HCT116 (cell line): ENCODE data around the gene HNF1B. TPM values are rescaled to one million over a fixed set of nuclear protein-coding genes. Genes with fewer than 3 reads are reported as not detected.
A peak's percentile ranks its signal among the peaks of the same experiment; 100 is the strongest.

Experiments
- ATAC-seq: fragments of 200-7000 bp; cut with Tn5 transposase; 2 replicates; pipeline ENCODE4 v1.9.1; 2020; ENCODE audit warnings: mild to moderate bottlenecking, moderate library complexity
- BruUV-seq: library from RNA; stranded (reverse); fragments of 400-500 nt; replicated peaks from 2 replicates; lab custom pipeline; 2021; lab: Mats Ljungman, UMichigan
- CTCF ChIA-PET: fragments of 300-600 bp; sonication (Branson Sonifier 250); formaldehyde crosslinking; loops from one replicate; lab custom pipeline; 2021; ENCODE audit warnings: antibody characterized with exemption; lab: Charles Lee
- POLR2A ChIA-PET: fragments of 300-600, 350-600 bp; sonication (Branson Sonifier 250); formaldehyde crosslinking; loops from one replicate; lab custom pipeline; 2021; ENCODE audit warnings: antibody characterized with exemption; lab: Charles Lee
- RAD21 ChIA-PET, 2 experiments: fragments of 300-600 bp; sonication (Branson Sonifier 250); formaldehyde crosslinking; loops; one replicate each; lab custom pipeline; 2023; ENCODE audit warnings: low total read pairs in 2 of 2; ENCODE audit not compliant: uncharacterized antibody in 2 of 2, unreplicated experiment in 2 of 2, low non-redundant PET in 1 of 2; lab: Charles Lee
- DNase-seq: peaks from one replicate; pipeline ENCODE4 v3.0.0-alpha.2; 2010; ENCODE audit warnings: low read depth, low spot score
- H2AFZ ChIP-seq: fragments of 200-600 bp; shearing (Covaris generic), sonication (generic); 2 replicates; pipeline ENCODE4 v1.6.1; 2017; ENCODE audit warnings: low read depth, mixed run types, mixed read lengths, antibody characterized with exemption, low read length; ENCODE audit not compliant: poor library complexity, severe bottlenecking
- H3K27ac ChIP-seq: 2 replicates; pipeline ENCODE4 v1.5.1; 2012; ENCODE audit warnings: low read depth, low read length
- H3K27me3 ChIP-seq: fragments of 200-600 bp; sonication (generic); 2 replicates; pipeline ENCODE4 v1.6.1; 2016; ENCODE audit warnings: mixed run types, low read length, mixed read lengths; ENCODE audit not compliant: insufficient read depth
- H3K36me3 ChIP-seq, 2 experiments: fragments of 200-500 bp in 1 of 2; fragments of 200-600 bp in 1 of 2; sonication (Bioruptor generic) in 1 of 2; sonication (generic) in 1 of 2; 2 replicates each; pipeline versions ENCODE4 v1.5.1 to v1.6.1; 2014 to 2016; ENCODE audit warnings: low read length in 2 of 2, inconsistent platforms in 1 of 2, mixed read lengths in 1 of 2, mixed run types in 1 of 2; ENCODE audit not compliant: insufficient read depth in 2 of 2, control insufficient read depth in 1 of 2
- H3K4me1 ChIP-seq, 2 experiments: fragments of 200-600 bp in 1 of 2; sonication (generic) in 1 of 2; 2 replicates each; pipeline versions ENCODE4 v1.5.1 to v1.6.1; 2012 to 2017; ENCODE audit warnings: low read length in 2 of 2, inconsistent platforms in 1 of 2, mild to moderate bottlenecking in 1 of 2, mixed read lengths in 1 of 2, mixed run types in 1 of 2, moderate library complexity in 1 of 2; ENCODE audit not compliant: insufficient read depth in 2 of 2, control insufficient read depth in 1 of 2
- H3K4me2 ChIP-seq: fragments of 200-600 bp; sonication (generic); 2 replicates; pipeline ENCODE4 v1.6.1; 2017; ENCODE audit warnings: mixed run types, low read length, mixed read lengths
- H3K4me3 ChIP-seq, 2 experiments: fragments of 200-600 bp in 1 of 2; sonication (generic) in 1 of 2; replicated peaks in 1 of 2; 2 replicates each; pipeline ENCODE4 v1.5.1; 2011 to 2016; ENCODE audit warnings: low read length in 2 of 2, control low read depth in 1 of 2, low read depth in 1 of 2, mild to moderate bottlenecking in 1 of 2, mixed read lengths in 1 of 2, mixed run types in 1 of 2
- H3K79me2 ChIP-seq: fragments of 200-600 bp; sonication (generic); 2 replicates; pipeline ENCODE4 v1.6.1; 2017; ENCODE audit warnings: mild to moderate bottlenecking, mixed run types, low read length, moderate library complexity, mixed read lengths; ENCODE audit not compliant: insufficient read depth
- H3K9ac ChIP-seq: fragments of 200-600 bp; sonication (generic); 2 replicates; pipeline ENCODE4 v1.6.1; 2016; ENCODE audit warnings: low read length, mixed read lengths
- H3K9me2 ChIP-seq: fragments of 200-600 bp; sonication (generic), shearing (Covaris generic); 2 replicates; pipeline ENCODE4 v1.6.1; 2017; ENCODE audit warnings: mixed run types, mild to moderate bottlenecking, moderate library complexity; ENCODE audit not compliant: insufficient read depth
- H3K9me3 ChIP-seq, 2 experiments: fragments of 200-500 bp in 1 of 2; fragments of 200-600 bp in 1 of 2; sonication (Bioruptor generic) in 1 of 2; sonication (generic) in 1 of 2; 2 replicates each; pipeline ENCODE4 v1.6.1; 2014 to 2017; ENCODE audit warnings: low read length in 2 of 2, mixed read lengths in 2 of 2, inconsistent platforms in 1 of 2, low read depth in 1 of 2, mild to moderate bottlenecking in 1 of 2, mixed run types in 1 of 2, moderate library complexity in 1 of 2; ENCODE audit not compliant: control insufficient read depth in 1 of 2, insufficient read depth in 1 of 2
- H4K20me1 ChIP-seq: fragments of 200-600 bp; sonication (generic), shearing (Covaris generic); 2 replicates; pipeline ENCODE4 v1.6.1; 2017; ENCODE audit warnings: mixed run types, mild to moderate bottlenecking, moderate library complexity; ENCODE audit not compliant: insufficient read depth
- FOSL1 ChIP-seq: IDR thresholded peaks from 2 replicates; pipeline ENCODE4 v1.6.1; 2012; ENCODE audit warnings: low read depth
- RAD21 ChIP-seq: IDR thresholded peaks from 2 replicates; pipeline ENCODE4 v1.6.1; 2012; ENCODE audit warnings: low read depth, mild to moderate bottlenecking
- TCF7L2 ChIP-seq: IDR thresholded peaks from 2 replicates; pipeline ENCODE4 v1.7.0; 2011; ENCODE audit warnings: borderline replicate concordance, inconsistent platforms; ENCODE audit not compliant: insufficient read depth, insufficient read length; ENCODE audit errors: extremely low read depth
- intact Hi-C: fragments of 100-400 bp; cut with micrococcal nuclease; formaldehyde crosslinking; loops from 2 replicates; pipeline ENCODE4 v1.10.0; 2022
- total RNA-seq: library from RNA; stranded (reverse); gene quantifications from one replicate; pipeline ENCODE4 v1.2.1, GENCODE V29; 2021; ENCODE audit not compliant: unreplicated experiment
- TF ChIP-seq, protein P1 (sequence below), 3 experiments: fragments of 200-600 bp in 1 of 3; sonication (generic) in 1 of 3; IDR thresholded peaks in 2 of 3; conservative IDR thresholded peaks in 1 of 3; 2 replicates each; pipeline ENCODE4 v1.5.1; 2012 to 2017; ENCODE audit warnings: low read depth in 2 of 3, low read length in 2 of 3, antibody characterized with exemption in 1 of 3, borderline replicate concordance in 1 of 3, control low read depth in 1 of 3, mild to moderate bottlenecking in 1 of 3, mixed read lengths in 1 of 3, mixed run types in 1 of 3, moderate library complexity in 1 of 3; ENCODE audit not compliant: insufficient read depth in 1 of 3

The HNF1B gene
- total RNA-seq, 1 experiment from 2014 or later = 3.6 TPM

DNA sequence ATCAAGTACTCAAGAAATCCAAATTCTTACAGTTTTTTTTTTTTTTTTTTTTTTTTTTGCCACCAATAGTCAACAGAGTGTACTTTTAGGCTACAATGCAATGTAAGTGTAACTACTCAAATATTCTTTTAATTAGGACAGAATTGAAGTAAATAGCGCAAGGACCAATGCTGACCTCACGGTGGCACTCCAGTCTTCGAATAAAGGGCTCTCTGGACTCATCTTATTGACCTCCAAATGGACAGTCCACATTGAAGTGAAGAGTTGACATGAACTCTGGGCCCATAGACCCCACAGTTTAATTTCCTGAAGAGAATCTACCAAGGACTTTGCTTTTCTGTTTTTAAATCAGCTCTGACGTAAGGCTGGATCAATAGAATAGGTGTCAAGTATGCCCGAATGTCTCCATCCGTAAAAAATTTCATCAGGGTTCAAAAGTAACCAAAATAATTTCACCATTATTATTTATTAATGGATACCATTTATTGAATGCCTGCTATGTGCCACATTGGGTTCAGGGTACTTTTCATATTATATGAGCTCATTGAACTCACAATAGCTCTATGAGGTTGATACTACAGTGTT lies 94.3 kb downstream of the HNF1B start:
- intact Hi-C loops = loop anchor here (1.0 kb wide), 2 partner anchors 121 to 166 kb away; no protein-coding TSS in a partner anchor
- H3K27me3 ChIP-seq = peaks cover 24% of the 10 kb centered on the region; the same call in 1 of the 2 replicates
- H3K4me2 ChIP-seq = no peak overlapping the region
- no peaks in the 10 kb centered on the region for H3K36me3 ChIP-seq
- H4K20me1 ChIP-seq = no peaks in the 10 kb centered on the region
- no peaks in the 10 kb centered on the region for H3K9me3 ChIP-seq
- H2AFZ ChIP-seq = peak overlapping the region; percentile 40
- peak; percentile 78 for ATAC-seq
- no peaks in the 10 kb centered on the region for H3K9me2 ChIP-seq
- ChIA-PET RAD21 (interaction anchor here (0.7 to 1.4 kb wide), 4 partner anchors 166 to 192 kb away, joined by 3 to 16 read pairs (median 6); no protein-coding TSS in a partner anchor), POLR2A (no interaction called here), CTCF (interaction anchor here (0.7 to 4.7 kb wide), 5 partner anchors 120 to 192 kb away, joined by 3 to 36 read pairs (median 8); no protein-coding TSS in a partner anchor)
- no peak overlapping the region for H3K9ac ChIP-seq
- H3K27ac ChIP-seq = no peak overlapping the region
- BruUV-seq = no TSS peak
- no peaks in the 10 kb centered on the region for H3K79me2 ChIP-seq
- DNase-seq = peak; percentile 41
- H3K4me1 ChIP-seq = no peaks in the 10 kb centered on the region
- H3K4me3 ChIP-seq = no peak overlapping the region
- TF ChIP-seq RAD21 (peak; percentile 82), TCF7L2 (no peak)
- TF ChIP-seq, protein P1, sequence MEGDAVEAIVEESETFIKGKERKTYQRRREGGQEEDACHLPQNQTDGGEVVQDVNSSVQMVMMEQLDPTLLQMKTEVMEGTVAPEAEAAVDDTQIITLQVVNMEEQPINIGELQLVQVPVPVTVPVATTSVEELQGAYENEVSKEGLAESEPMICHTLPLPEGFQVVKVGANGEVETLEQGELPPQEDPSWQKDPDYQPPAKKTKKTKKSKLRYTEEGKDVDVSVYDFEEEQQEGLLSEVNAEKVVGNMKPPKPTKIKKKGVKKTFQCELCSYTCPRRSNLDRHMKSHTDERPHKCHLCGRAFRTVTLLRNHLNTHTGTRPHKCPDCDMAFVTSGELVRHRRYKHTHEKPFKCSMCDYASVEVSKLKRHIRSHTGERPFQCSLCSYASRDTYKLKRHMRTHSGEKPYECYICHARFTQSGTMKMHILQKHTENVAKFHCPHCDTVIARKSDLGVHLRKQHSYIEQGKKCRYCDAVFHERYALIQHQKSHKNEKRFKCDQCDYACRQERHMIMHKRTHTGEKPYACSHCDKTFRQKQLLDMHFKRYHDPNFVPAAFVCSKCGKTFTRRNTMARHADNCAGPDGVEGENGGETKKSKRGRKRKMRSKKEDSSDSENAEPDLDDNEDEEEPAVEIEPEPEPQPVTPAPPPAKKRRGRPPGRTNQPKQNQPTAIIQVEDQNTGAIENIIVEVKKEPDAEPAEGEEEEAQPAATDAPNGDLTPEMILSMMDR (IDR thresholded peaks at IDR 0.05 in 2 of 3, conservative IDR thresholded peaks at IDR 0.05 in 1 of 3; ENCODE audit: borderline replicate concordance in 1 of 3, insufficient read depth in 1 of 3, low read depth in 2 of 3, low read length in 2 of 3) = peak; percentile 49 to 80 (median 76)

DNA sequence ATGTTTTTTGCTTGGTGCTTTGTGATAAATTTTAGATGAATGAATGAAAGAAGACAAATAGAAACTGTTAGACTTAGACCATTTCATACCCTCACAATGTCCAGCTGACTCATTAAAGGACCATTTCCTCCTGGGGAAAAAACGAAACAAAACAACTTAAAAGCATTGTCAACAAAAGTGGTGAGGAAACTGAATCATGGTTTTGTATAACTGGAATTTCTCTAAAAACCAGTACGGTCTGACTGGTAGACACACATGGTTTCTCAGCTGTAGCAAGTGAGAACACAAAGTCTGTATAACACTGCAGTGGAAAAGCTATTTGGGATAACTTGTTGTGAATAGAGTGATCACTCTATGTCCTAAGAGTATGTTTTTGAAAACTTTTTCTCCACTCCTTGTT lies 96.3 kb downstream of the HNF1B start:
- POLR2A ChIA-PET = no interaction called here
- Histone ChIP-seq H3K79me2 (no peaks in the 10 kb centered on the region), H3K36me3 (no peaks in the 10 kb centered on the region), H2AFZ (no peak overlapping the region), H3K4me1 (peaks cover 5% of the 10 kb centered on the region in 2 experiments; a peak in 3 of 4 replicates), H3K4me2 (no peak overlapping the region), H3K9me2 (no peaks in the 10 kb centered on the region), H3K27ac (no peak overlapping the region), H3K27me3 (peaks cover 25% of the 10 kb centered on the region; the same call in 1 of the 2 replicates), H3K4me3 (no peak overlapping the region), H4K20me1 (no peaks in the 10 kb centered on the region), H3K9ac (no peak overlapping the region), H3K9me3 (no peaks in the 10 kb centered on the region)
- ATAC-seq = no peak
- no TSS peak for BruUV-seq
- intact Hi-C loops = no loop called here
- CTCF ChIA-PET = interaction anchor here (0.9 to 4.7 kb wide), 2 partner anchors 122 to 168 kb away, joined by 5 to 36 read pairs; no protein-coding TSS in a partner anchor
- TF ChIP-seq FOSL1 = no peak
- DNase-seq = no peak
- RAD21 ChIA-PET = no interaction called here
